DMS114 treated with DMSO at 0.1 percent for 48 hours (cell line): ENCODE results near the gene UBE2D3.

Experiments
- DNase-seq: peaks from one replicate; lab custom pipeline; 2025; ENCODE audit not compliant: unreplicated experiment; lab: John Stamatoyannopoulos, UW

The UBE2D3 gene

GRCh38 chr4:102758241-102759160 lies 68.8 kb downstream of the UBE2D3 start:
- DNase-seq: no peak

GRCh38 chr4:102757681-102758080 lies 69.7 kb downstream of the UBE2D3 start:
- no peak for DNase-seq

GRCh38 chr4:102754044-102754443 lies 73.3 kb downstream of the UBE2D3 start:
- DNase-seq: no peak

- no peak for DNase-seq
Measured at GRCh38 chr4:102751941-102752340, 75.4 kb downstream of the UBE2D3 start.
